ENCODE results near the gene KY.

DNA sequence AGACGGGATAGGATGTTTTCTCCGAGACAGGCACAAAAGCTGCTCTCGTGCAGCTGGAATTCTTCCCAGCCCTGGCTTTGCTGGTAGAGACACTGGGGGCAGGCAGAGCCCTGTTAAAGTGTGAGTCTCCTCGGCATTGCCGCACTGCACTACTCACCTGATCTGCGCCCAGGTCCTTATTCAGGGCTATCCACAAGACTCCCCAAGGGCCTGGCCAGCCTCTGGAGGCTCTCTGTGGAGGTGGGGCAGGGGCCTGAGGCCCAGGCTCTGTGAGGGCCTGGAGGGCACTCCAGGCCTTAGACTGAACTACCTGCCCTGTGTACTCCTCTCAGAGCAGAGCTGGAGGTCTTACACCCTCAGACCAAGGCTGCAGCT, 48.4 kb downstream of the KY start:
- TF ChIP-seq, protein P1, sequence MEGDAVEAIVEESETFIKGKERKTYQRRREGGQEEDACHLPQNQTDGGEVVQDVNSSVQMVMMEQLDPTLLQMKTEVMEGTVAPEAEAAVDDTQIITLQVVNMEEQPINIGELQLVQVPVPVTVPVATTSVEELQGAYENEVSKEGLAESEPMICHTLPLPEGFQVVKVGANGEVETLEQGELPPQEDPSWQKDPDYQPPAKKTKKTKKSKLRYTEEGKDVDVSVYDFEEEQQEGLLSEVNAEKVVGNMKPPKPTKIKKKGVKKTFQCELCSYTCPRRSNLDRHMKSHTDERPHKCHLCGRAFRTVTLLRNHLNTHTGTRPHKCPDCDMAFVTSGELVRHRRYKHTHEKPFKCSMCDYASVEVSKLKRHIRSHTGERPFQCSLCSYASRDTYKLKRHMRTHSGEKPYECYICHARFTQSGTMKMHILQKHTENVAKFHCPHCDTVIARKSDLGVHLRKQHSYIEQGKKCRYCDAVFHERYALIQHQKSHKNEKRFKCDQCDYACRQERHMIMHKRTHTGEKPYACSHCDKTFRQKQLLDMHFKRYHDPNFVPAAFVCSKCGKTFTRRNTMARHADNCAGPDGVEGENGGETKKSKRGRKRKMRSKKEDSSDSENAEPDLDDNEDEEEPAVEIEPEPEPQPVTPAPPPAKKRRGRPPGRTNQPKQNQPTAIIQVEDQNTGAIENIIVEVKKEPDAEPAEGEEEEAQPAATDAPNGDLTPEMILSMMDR (IDR thresholded peaks at IDR 0.05), result no peak
- no peak for TF ChIP-seq POLR2A (IDR thresholded peaks at IDR 0.05)
